Measurements from ENCODE around the gene HHIPL1. TPM values are rescaled to one million over a fixed set of nuclear protein-coding genes. Genes with fewer than 3 reads are reported as not detected.

HHIPL1 gene
- total RNA-seq, 2 experiments from 2014 or later = not detected

DNA sequence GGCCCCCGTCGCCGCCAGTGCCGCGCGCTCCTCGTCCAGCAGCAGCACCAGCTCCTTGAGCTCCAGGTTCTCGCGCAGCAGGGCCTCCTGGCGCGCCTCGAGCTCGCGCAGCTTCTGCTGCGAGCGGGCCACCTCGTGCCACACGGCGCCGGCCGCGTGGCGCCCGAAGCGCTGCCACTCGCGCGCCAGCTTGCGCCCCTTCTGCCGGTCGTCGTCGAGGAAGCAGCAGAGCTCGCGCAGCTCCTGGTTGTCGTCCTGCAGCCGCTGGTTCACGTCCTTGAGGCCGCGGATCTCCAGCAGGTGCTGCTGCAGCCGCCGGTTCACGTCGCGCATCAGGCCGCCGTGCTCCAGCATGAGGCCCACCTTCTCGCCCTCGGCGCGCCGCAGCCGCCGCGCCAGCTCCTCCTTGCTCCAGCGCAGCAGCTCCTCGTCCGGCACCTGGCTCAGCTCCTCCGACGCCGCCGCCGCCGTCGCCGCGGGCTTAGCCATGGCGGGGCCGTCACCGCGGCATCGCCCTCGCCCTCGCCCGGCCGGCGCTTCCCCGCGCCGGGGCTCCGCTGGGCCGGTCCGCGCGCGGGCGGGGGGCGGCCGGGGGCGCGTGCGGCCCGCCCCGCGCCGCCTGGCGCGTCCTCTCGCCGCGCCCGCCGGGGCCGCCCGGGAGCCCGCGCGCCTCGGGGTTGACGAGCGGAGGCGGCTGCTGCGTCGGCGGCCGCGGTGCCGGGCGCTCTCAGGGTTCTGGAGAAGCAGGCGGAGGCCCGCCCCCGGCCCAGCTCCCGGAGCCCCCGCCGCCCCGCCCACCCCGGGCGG, 41.3 kb upstream of the HHIPL1 start, which contains the start of gene CCDC85C:
CCDC85C (minus strand) TSS at position 737 of the 807 bp plus-strand sequence; CDS start at position 489, 248 bp downstream.
- peak within 1 kb of the TSS; percentile 87 for H3K27ac Mint-ChIP-seq
- H3K36me3 Mint-ChIP-seq (ENCODE audit: low read depth) = no peaks in the 10 kb centered on the region
- H3K9me3 Mint-ChIP-seq (ENCODE audit: insufficient read depth) = no peaks in the 10 kb centered on the region
- peak; percentile 54 for DNase-seq
- ChIA-PET CTCF (interaction anchor here (1.0 to 1.3 kb wide), 2 partner anchors 79 to 293 kb away, joined by 3 read pairs; no protein-coding TSS in a partner anchor), POLR2A (interaction anchor here (0.6 to 1.4 kb wide), 4 partner anchors 14 to 124 kb away, joined by 3 to 6 read pairs (median 3); no protein-coding TSS in a partner anchor)
- H3K4me3 Mint-ChIP-seq = peak within 1 kb of the TSS; percentile 88
- peaks cover 19% of the 10 kb centered on the region for H3K4me1 Mint-ChIP-seq (ENCODE audit: low read depth)
- peaks cover 8% of the 10 kb centered on the region for H3K27me3 Mint-ChIP-seq (ENCODE audit: low read depth)
- ATAC-seq = peak; percentile 10

DNA sequence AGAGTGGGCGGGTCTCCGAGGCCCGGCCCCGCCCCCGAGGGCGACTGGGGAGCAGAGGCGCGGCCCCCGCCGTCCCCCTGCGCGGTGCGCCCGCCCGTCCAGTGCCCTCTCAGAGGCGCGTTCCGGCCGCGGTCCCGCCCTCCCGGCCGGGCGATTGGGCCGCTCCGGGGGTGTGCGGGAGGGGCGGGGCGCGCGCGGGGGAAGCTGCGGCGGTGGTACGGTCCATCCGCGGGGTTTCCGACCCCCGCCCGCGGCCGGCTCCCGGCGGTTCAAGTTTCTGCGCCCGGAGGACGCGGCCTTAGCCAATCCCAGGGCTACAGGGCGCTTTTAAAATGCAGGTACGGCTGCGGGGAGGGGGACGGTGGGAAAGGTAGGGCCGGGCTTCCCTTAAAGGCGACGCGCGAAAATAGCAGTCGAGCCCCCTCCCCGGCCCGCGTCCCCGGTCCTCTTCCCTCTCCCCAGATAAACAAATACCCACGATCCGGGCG, 40.6 kb upstream of the HHIPL1 start:
- ChIA-PET POLR2A (interaction anchor here (0.5 to 2.2 kb wide), 10 partner anchors 10 to 620 kb away, joined by 3 to 8 read pairs (median 4); partner anchors contain the start of genes CCNK, EVL and SETD3), CTCF (interaction anchor here (1.0 to 1.8 kb wide), 3 partner anchors 10 to 292 kb away, joined by 3 to 7 read pairs (median 3); no protein-coding TSS in a partner anchor)
- H3K4me1 Mint-ChIP-seq (ENCODE audit: low read depth) = peaks cover 19% of the 10 kb centered on the region
- H3K9me3 Mint-ChIP-seq (ENCODE audit: insufficient read depth) = no peaks in the 10 kb centered on the region
- ATAC-seq (peak; percentile 96), DNase-seq (peak; percentile 92)
- H3K27ac Mint-ChIP-seq = peak overlapping the region; percentile 87
- peak overlapping the region; percentile 88 for H3K4me3 Mint-ChIP-seq
- no peaks in the 10 kb centered on the region for H3K36me3 Mint-ChIP-seq (ENCODE audit: low read depth)
- peaks cover 8% of the 10 kb centered on the region for H3K27me3 Mint-ChIP-seq (ENCODE audit: low read depth)

DNA sequence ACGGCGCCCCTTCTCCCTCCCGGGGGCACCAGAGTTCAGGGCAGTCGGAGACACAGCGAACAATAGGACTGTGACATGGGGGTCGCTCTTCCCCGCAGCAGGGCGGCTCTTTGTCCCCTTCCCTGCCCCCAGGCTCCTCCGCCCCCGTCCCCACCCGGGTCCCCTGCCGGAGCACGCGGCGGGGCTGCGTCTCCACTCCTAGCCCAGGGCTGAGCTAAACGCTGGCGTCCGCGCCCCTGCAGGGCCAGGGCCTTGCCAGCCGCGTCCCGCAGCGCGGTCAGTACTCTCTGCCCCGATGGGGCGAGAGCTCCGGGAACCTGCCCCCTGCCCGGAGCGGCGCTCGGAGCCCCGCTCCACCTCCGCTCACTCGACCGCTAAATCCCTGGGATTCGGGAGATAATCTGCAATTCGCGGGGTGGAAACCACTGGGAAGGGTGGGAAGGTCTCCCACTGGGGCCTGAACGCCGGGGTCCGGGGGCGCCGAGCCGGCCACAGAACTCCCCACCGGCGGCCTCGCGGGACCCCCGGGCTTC, 40.1 kb upstream of the HHIPL1 start:
- Mint-ChIP-seq H3K27me3 (ENCODE audit: low read depth) (peaks cover 8% of the 10 kb centered on the region), H3K4me3 (peak overlapping the region; percentile 88), H3K4me1 (ENCODE audit: low read depth) (peaks cover 19% of the 10 kb centered on the region), H3K9me3 (ENCODE audit: insufficient read depth) (no peaks in the 10 kb centered on the region), H3K27ac (peak overlapping the region; percentile 90), H3K36me3 (ENCODE audit: low read depth) (no peaks in the 10 kb centered on the region)
- CTCF ChIA-PET = interaction anchor here (1.2 to 1.9 kb wide), 5 partner anchors 10 to 79 kb away, joined by 3 to 7 read pairs (median 5); partner anchors contain the start of gene CYP46A1
- DNase-seq (peak; percentile 39), ATAC-seq (peak; percentile 40)
- POLR2A ChIA-PET = interaction anchor here (0.5 to 2.2 kb wide), 12 partner anchors 10 to 620 kb away, joined by 3 to 8 read pairs (median 4); partner anchors contain the start of genes CCNK, EVL and SETD3

DNA sequence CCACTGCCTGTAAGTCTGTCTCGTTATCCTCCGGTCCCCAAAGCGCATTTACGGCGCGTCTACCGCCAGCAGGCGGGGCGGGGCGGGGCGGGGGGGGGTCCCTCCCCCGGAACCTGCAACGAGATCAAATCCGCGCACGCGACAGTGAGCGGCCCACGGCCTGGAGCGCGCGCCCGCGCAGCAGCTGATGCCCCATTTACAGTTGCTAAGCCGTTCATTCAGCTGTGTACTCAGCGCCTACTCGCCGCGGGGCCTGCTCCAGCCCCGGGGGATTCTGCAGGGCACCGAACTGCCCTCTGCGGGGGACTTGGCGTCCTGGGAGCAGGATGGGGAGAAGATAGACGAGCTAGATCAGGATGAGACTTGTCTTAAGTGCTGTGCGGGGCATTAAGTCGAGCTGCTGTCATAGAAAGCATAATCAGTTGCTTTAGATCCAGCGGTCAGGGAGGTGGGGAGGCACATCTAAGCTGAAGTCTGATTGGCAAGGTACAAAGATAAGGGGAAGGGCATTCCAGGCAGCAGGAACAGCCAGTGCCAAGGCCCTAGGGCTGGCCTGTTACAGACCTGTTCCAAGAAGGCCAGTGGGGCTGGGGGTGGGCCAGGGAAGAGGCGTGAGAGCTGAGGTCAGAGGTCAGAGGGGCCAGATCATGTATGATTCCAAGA, 39.5 kb upstream of the HHIPL1 start:
- Mint-ChIP-seq H3K27ac (peak overlapping the region; percentile 90), H3K27me3 (ENCODE audit: low read depth) (peaks cover 8% of the 10 kb centered on the region), H3K36me3 (ENCODE audit: low read depth) (no peaks in the 10 kb centered on the region), H3K4me3 (peak overlapping the region; percentile 88), H3K9me3 (ENCODE audit: insufficient read depth) (no peaks in the 10 kb centered on the region), H3K4me1 (ENCODE audit: low read depth) (peaks cover 19% of the 10 kb centered on the region)
- peak; percentile 22 for ATAC-seq
- DNase-seq = peak; percentile 86
- ChIA-PET POLR2A (interaction anchor here (1.0 to 2.2 kb wide), 9 partner anchors 11 to 460 kb away, joined by 3 to 8 read pairs (median 4); partner anchors contain the start of genes CCNK, EVL and SETD3), CTCF (interaction anchor here (1.0 to 1.9 kb wide), 6 partner anchors 11 to 78 kb away, joined by 3 to 7 read pairs (median 5); partner anchors contain the start of gene CYP46A1)

DNA sequence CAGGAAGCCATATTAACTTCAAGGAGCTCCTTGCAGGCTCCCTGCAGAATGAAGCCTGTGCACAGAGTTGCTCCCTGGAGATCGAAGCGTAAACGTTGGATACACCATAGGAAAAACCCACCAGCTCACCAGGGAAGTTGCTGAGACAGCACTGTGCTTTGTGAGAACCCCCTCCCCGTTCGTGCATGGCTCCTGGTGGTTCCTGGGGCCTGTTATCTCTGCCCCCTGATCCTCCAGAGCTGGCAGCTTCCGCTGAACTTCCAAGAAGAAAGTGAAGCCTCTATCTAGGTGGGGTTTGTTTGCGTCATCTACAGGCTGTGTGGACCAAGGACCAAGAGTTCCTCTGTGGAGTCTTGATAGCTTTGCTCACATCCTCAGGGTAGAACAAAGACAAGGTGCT, 38.6 kb upstream of the HHIPL1 start:
- Mint-ChIP-seq H3K4me3 (no peak overlapping the region), H3K36me3 (ENCODE audit: low read depth) (no peaks in the 10 kb centered on the region), H3K4me1 (ENCODE audit: low read depth) (peaks cover 18% of the 10 kb centered on the region), H3K27me3 (ENCODE audit: low read depth) (peaks cover 8% of the 10 kb centered on the region), H3K27ac (no peak overlapping the region), H3K9me3 (ENCODE audit: insufficient read depth) (no peaks in the 10 kb centered on the region)
- no peak for DNase-seq
- ChIA-PET POLR2A (interaction anchor here (2.2 kb wide), 1 partner anchor 126 kb away, joined by 8 read pairs; the partner anchor contains the start of genes CCNK and SETD3), CTCF (interaction anchor here (1.0 to 1.9 kb wide), 4 partner anchors 12 to 76 kb away, joined by 3 to 7 read pairs (median 5); no protein-coding TSS in a partner anchor)
- ATAC-seq = no peak

DNA sequence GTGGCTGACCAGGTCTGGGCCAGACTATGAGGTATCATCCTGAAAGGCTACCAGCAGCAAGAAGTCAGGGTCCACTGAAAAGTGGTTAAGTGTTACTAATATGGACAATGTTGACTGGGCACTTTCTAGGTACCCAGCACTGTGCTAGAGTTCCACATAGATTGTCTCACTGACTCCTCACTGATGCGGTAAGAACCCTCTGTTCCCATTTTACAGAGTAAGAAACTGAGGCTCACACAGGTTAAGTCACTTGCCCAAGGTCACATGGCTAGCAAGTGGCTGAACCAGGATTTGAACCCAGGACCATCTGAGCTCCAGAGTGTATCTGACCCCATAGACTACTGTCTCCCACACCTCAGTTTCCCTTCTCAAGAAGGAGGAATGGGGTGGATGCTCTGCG, 36.3 kb upstream of the HHIPL1 start:
- Mint-ChIP-seq H3K4me3 (no peak overlapping the region), H3K9me3 (ENCODE audit: insufficient read depth) (no peaks in the 10 kb centered on the region), H3K4me1 (ENCODE audit: low read depth) (peaks cover 6% of the 10 kb centered on the region), H3K36me3 (ENCODE audit: low read depth) (no peaks in the 10 kb centered on the region), H3K27me3 (ENCODE audit: low read depth) (no peaks in the 10 kb centered on the region), H3K27ac (no peak overlapping the region)
- ATAC-seq (no peak), DNase-seq (no peak)
- ChIA-PET CTCF (interaction anchor here (0.9 to 1.4 kb wide), 3 partner anchors 8 to 14 kb away, joined by 3 to 5 read pairs (median 3); no protein-coding TSS in a partner anchor), POLR2A (no interaction called here)

DNA sequence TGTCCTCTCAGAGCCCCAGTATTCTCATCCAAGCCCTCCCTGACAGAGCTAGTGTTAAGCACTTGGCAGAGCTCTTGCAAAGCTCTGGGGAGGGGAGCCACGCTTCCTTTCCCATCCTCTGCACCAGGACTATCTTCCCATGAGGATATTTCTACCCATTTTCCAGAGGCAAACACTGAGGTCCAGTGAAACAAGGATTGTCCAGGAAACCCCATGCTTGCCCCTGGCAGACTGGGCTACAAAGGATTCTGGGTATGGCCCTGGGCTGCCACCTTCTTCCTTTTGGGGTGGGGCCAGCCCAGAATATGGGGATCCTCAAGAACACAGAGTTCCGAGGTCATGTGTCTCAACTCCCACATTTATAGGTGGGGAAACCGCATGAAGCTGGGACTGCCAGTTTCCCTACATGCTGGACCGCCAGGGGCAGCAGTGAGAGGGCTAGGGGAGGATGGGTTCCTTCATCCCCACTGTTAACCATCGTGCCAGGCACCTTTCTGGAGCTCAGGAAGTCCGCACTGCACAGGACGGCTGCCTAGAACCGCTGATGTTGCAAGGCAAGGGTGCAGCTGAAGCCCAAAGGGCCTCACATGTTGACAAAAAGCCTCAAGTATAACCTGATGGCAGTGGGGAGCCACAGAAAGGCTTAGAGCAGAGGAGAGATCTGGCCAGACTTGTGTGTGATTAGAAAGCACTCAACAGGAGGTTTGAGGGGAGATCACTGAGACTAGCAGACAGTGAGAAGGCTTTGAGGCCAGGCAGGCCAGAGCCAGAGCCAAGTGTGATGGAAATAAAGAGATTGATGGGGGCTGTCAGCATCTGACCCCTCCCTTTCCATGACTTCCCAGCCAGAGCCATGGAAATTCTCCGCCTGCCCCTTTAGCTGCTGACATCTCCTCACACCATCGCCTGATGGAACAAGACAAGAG, 35.4 kb upstream of the HHIPL1 start:
- no peak overlapping the region for H3K27ac Mint-ChIP-seq
- no peaks in the 10 kb centered on the region for H3K27me3 Mint-ChIP-seq (ENCODE audit: low read depth)
- DNase-seq (no peak), ATAC-seq (no peak)
- H3K9me3 Mint-ChIP-seq (ENCODE audit: insufficient read depth) = no peaks in the 10 kb centered on the region
- ChIA-PET POLR2A (no interaction called here), CTCF (interaction anchor here (1.4 kb wide), 2 partner anchors 9 kb away, joined by 3 to 5 read pairs; no protein-coding TSS in a partner anchor)
- H3K4me3 Mint-ChIP-seq = no peak overlapping the region
- peaks cover 6% of the 10 kb centered on the region for H3K4me1 Mint-ChIP-seq (ENCODE audit: low read depth)
- H3K36me3 Mint-ChIP-seq (ENCODE audit: low read depth) = no peaks in the 10 kb centered on the region

DNA sequence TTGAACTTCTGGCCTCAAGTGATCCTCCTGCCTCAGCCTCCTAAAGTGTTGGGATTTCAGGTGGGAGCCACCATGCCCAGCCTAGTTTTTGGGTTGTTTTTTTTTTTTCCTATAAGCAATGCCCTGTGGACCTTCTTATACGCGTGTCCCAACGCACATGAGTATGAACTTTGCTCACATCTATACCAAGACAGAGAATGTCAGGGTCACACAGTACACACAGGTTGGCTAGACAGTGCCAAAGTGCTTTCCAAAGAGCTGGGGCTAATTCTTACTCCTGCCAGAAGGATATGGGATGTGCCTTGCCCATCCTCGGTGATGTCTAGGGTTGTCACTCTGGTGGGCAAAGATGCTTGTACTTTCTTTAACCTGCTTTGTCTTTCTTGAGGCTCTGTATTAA, 33.3 kb upstream of the HHIPL1 start:
- peaks cover 13% of the 10 kb centered on the region for H3K27me3 Mint-ChIP-seq (ENCODE audit: low read depth)
- H3K4me3 Mint-ChIP-seq = no peak overlapping the region
- ChIA-PET POLR2A (no interaction called here), CTCF (no interaction called here)
- ATAC-seq (no peak), DNase-seq (no peak)
- H3K4me1 Mint-ChIP-seq (ENCODE audit: low read depth) = no peaks in the 10 kb centered on the region
- no peak overlapping the region for H3K27ac Mint-ChIP-seq
- no peaks in the 10 kb centered on the region for H3K36me3 Mint-ChIP-seq (ENCODE audit: low read depth)
- no peaks in the 10 kb centered on the region for H3K9me3 Mint-ChIP-seq (ENCODE audit: insufficient read depth)

DNA sequence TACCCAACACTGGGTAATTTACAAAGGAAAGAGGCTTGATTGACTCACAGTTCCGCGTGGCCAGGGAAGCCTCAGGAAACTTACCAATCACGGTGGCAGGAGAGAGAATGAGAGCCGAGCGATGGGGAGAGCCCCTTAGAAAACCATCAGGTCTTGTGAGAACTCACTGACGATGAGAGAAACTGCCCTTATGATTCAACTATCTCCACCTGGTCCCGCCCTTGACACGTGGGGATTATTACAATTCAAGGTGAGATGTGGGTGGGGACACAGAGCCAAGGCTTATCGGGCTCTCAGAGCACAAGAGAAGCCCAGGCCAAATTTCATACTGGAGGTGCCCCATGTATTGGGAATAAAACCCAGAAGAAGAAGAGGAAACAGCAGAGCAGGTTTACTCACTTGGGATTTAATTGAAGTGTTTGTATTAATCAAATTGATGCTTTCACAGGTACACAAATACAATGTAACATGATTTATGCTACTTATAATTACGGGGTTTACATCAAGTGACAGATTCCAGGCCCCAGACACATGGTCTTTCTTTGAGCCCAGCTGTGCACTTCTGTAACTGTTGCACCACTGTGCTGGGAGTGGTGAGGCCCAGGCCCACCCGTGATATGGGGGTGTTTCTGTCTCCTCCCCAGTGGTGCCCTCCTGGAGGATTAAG, 32.7 kb upstream of the HHIPL1 start:
- H3K4me3 Mint-ChIP-seq = no peak overlapping the region
- H3K36me3 Mint-ChIP-seq (ENCODE audit: low read depth) = no peaks in the 10 kb centered on the region
- no peak overlapping the region for H3K27ac Mint-ChIP-seq
- ChIA-PET POLR2A (no interaction called here), CTCF (no interaction called here)
- no peaks in the 10 kb centered on the region for H3K9me3 Mint-ChIP-seq (ENCODE audit: insufficient read depth)
- no peak for ATAC-seq
- no peak for DNase-seq
- peaks cover 17% of the 10 kb centered on the region for H3K27me3 Mint-ChIP-seq (ENCODE audit: low read depth)
- no peaks in the 10 kb centered on the region for H3K4me1 Mint-ChIP-seq (ENCODE audit: low read depth)

DNA sequence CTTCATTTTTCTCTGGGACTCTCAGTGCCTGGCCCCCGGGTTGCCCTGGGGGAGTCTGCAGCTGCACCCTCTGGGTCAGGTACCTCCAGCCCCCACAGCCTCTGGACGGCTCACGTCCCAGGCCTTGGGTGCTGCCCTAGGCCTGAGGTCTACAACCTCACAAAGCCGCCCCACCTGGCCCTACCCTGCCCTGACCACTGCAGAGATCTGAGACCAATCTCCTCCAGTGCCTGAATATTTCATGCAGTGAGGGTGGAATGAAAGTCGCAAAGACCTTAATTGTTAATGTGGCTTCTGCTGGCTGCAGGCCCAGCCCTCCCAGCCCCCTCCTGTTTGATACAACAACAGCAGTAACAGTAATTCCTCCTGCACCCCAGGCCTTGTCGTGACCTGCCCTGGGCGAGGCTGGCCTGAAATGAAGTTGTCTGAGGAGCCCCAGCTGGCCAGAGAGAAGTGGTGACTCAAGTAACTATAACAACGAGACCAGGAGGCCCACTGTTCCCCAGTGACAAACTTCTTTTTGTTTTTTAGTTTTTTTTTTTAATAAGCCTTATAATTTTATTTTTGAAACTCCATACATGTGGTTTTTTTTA, 32.1 kb upstream of the HHIPL1 start:
- POLR2A ChIA-PET = no interaction called here
- Mint-ChIP-seq H3K27me3 (ENCODE audit: low read depth) (peaks cover 19% of the 10 kb centered on the region), H3K4me3 (no peak overlapping the region), H3K27ac (no peak overlapping the region), H3K9me3 (ENCODE audit: insufficient read depth) (no peaks in the 10 kb centered on the region), H3K4me1 (ENCODE audit: low read depth) (no peaks in the 10 kb centered on the region), H3K36me3 (ENCODE audit: low read depth) (no peaks in the 10 kb centered on the region)
- DNase-seq (no peak), ATAC-seq (no peak)
- CTCF ChIA-PET = no interaction called here

Measured in activated CD8-positive, alpha-beta T cell treated with anti-CD3 and anti-CD28 coated beads, Interleukin-2, amount 10 ng/mL, durations not matched to agents 7 days and 5 days (primary cell).